GM19023 (cell line): ENCODE measurements around the gene TNFRSF14.
A peak's percentile ranks its signal among the peaks of the same experiment; 100 is the strongest.
"Not testable (repeated sequence)": the region's sequence is repeated elsewhere in the genome, so short reads cannot be mapped to it uniquely, and the experiment has no call there.

Source experiments
- ATAC-seq: cut with Tn5 transposase; IDR thresholded peaks from one replicate; pipeline ENCODE4 v1.9.1; 2021; ENCODE audit warnings: mild to moderate bottlenecking, moderate library complexity; ENCODE audit not compliant: unreplicated experiment

The TNFRSF14 gene

GRCh38 chr1:2553076-2553475 lies 3.1 kb upstream of the TNFRSF14 start:
- ATAC-seq: not testable (repeated sequence)

- no peak for ATAC-seq
Observed at GRCh38 chr1:2553871-2554620, 2.1 kb upstream of the TNFRSF14 start.

GRCh38 chr1:2554621-2555387 lies 1.4 kb upstream of the TNFRSF14 start:
- no peak for ATAC-seq

DNA sequence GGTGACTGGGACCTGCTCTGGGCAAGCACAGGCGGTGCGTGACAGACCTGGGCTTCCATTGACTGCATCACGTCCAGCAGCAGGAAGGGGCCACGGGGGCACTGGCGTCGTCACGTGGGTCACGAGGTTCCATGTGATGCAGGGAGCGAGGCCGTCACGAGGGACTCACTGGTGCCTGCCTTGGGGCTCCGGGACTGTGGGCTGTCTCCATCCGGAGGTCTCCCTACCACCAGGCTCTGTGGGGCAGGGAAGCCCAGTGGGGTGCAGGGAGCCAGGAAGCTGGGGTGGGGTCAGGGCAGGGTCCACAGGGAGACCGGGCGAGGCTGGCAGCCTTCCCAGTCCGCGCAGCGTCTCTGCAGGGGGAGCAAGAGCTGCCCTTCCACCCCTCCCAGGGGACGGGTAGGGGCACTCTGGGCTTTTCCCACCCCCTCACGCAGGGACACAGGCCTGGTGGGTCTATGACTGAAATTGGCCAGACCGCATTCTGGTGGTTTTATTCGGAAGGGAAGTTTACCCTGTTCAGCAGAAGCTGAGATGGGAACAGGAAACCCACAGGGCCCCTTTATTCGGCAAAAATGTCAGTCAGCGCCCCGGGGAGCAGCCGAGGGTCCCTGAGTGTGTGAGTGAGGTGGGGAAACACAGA lies 416 bp upstream of the TNFRSF14 start:
- ATAC-seq: peak; percentile 33

GRCh38 chr1:2556678-2557481 lies 709 bp downstream of the TNFRSF14 start:
- ATAC-seq: peak; percentile 10

- no peak for ATAC-seq
Observed at GRCh38 chr1:2557482-2558400, 1.6 kb downstream of the TNFRSF14 start.

DNA sequence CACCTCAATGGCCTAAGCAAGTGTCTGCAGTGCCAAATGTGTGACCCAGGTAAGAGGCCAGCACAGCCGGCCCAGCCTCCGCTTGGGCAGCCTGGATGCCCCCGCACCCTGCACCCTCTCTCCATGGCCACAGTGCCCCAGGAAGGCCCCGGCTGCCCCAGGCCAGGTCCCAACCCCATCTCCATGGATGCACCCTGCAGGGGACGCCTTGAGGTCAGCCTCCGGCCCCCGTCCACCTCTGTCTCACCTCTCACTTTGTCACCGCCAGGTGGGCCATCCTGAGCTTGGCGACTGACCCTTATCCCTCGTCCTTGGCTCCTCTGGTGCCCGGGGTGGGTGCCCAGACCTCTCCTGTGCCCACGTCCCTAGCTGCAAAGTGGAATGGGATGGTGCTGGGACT lies 2.2 kb downstream of the TNFRSF14 start:
- no peak for ATAC-seq

DNA sequence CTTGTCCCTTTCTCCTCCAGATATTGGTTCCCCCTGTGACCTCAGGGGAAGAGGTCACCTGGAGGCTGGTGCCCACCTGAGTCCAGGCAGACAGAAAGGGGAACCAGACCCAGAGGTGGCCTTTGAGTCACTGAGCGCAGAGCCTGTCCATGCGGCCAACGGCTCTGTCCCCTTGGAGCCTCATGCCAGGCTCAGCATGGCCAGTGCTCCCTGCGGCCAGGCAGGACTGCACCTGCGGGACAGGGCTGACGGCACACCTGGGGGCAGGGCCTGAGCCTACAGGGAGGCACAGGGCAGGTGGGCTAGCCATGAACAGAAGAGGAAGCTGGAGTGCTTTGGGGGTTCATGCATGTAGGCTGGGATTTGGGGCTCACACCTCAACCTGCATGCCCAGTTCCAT lies 2.7 kb downstream of the TNFRSF14 start:
- ATAC-seq: no peak

GRCh38 chr1:2559509-2560298 lies 3.5 kb downstream of the TNFRSF14 start:
- ATAC-seq: no peak

- no peak for ATAC-seq
Observed at GRCh38 chr1:2560299-2561073, 4.3 kb downstream of the TNFRSF14 start.

- ATAC-seq: no peak
Observed at GRCh38 chr1:2561446-2561845, 5.3 kb downstream of the TNFRSF14 start.

DNA sequence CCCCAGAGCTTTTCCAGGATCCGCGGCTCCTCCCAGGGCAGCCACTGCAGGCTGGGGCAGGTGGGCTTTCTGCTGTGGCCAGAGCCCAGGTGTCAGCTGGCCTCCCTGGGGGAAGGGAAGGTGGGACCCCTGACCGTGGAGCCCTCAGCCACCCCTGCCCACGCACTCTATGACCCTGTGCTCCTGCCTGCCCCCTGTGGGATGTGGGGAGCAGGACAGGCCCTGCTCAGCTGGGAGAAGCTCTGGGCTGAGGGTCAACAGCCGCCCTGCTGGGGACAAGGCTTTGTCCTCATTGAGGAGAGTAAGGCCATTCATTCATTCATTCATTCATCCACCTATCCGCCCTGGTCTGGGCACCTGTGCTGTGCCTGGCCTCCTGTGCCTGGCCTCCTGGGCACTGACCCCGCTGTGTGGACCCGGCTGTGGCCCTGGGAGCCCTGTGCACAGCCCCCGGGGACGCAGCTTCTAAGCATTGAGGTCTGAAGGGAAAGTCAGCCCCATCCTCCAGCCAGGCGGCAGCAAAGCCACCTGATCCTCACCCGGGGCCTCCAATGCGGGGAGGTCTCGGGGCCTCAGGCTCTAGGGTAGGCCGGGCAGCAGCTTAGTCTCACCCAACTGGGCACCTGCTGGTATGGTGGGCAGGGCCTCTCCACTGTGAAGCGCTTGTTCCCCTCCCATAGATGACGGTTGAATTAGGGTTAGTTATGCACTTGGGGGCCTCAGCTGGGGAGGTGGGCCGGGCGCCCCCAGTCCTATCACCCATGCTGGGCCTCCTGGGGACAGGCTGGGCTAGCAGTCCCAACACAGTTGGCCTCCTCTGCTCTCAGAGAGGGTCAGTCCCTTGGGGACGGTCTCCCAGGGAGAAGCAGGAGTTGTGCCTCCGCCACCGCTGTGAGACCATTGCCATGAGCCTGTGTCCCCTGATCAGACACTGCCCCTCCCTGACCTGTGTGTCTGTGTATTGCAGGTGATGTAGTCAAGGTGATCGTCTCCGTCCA lies 6.0 kb downstream of the TNFRSF14 start:
- ATAC-seq: no peak

DNA sequence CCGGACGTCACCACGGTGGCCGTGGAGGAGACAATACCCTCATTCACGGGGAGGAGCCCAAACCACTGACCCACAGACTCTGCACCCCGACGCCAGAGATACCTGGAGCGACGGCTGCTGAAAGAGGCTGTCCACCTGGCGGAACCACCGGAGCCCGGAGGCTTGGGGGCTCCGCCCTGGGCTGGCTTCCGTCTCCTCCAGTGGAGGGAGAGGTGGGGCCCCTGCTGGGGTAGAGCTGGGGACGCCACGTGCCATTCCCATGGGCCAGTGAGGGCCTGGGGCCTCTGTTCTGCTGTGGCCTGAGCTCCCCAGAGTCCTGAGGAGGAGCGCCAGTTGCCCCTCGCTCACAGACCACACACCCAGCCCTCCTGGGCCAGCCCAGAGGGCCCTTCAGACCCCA lies 7.0 kb downstream of the TNFRSF14 start:
- ATAC-seq: no peak

DNA sequence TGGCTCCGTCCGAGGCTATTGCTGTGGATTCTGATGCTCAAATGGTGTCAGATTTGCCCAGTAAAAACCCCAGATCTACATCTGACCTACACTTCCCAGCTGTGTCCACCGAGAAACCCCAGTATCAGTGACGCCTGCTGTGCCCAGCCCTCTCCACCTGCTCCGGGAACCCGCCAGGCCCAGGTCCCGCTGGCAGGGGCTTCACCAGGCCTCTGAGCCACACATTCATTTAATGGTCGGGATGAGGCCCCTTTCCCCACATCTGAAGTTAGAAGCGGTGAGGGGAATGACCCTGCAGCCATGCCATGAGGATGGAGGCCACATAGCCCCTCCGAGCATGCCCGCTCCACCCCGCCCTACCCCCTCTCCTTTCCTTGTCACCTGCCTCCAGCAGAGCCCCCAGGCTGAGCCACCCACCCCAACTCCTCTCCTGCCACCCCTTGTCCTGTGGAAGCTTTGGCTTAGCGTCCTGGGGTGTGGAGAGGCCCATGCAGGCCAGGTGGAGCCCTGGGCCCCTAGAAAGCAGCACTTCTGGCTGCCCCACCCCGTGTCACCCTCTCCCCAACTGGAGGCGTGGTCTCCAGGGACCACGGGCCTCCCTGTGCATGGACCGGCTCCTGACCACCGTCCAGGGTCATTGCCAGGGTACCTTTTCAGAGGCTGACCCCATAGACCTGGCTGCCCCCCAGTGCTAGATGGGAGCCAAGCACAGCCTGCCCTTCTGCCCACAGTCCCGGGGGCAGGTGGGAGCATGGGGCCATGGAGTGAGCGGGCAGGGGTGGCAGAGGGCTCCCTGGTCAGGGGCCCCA lies 8.0 kb downstream of the TNFRSF14 start:
- no peak for ATAC-seq

DNA sequence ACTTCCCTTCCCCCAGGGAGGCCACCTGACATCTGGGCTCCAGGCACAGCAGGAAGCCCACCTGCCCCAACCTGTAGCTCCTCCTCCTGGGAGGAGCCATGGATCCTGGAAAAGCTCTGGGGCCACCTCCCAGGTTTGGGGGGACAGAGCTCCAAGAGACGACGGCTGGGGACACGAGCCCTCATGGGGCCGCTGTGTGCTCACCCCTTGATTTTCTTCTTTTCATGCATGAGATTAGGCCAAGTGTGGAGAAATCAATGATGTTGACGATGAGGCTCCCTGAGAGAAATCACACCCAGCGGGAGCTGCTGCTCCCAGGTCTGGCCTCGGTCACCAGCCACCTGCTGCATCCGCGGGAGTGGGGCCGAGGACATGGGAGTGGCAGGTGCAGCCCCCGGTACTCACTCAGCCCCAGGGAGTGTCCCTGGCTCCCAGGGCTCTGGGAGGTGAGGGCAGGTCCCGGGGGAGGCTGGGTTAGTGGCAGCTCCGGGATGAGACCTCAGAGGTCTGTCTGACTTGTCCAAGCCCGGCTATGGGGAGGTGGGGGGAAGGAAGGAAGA lies 8.7 kb downstream of the TNFRSF14 start:
- no peak for ATAC-seq
